ENCODE results near the gene DPCD.

- TF ChIP-seq CTCF (IDR thresholded peaks at IDR 0.05 in 8 of 11, conservative IDR thresholded peaks at IDR 0.05 in 3 of 11) (no peak), POLR2A (IDR thresholded peaks at IDR 0.05) (no peak), POLR2AphosphoS5 (IDR thresholded peaks at IDR 0.05) (no peak)
Measured at GRCh38 chr10:101568054-101568745, 19.9 kb upstream of the DPCD start.

Measured in spleen (tissue), 7 donors.